ENCODE data around the gene TXN2.

GRCh38 chr22:36493690-36494110 lies 12.3 kb upstream of the TXN2 start:
- TF ChIP-seq GATA3 (IDR thresholded peaks at IDR 0.05; ENCODE audit: low read depth, low read length): no peak
- TF ChIP-seq GATA2 (IDR thresholded peaks at IDR 0.05; ENCODE audit: low read depth, low read length): no peak
